WERI-Rb-1 (cell line): ENCODE measurements around the gene SLC45A1.

Experiments used
- DNase-seq: peaks from one replicate; pipeline ENCODE4 v3.0.0-alpha.2; 2020
- H3K27ac ChIP-seq: fragments of 250-450 bp; sonication (Bioruptor Pico); 2 replicates; pipeline ENCODE4 v1.5.1; 2020; ENCODE audit warnings: mild to moderate bottlenecking, moderate library complexity
- H3K27me3 ChIP-seq: fragments of 250-450 bp; sonication (Bioruptor Pico); 2 replicates; pipeline ENCODE4 v1.5.1; 2021; ENCODE audit warnings: mild to moderate bottlenecking, low read depth, moderate library complexity; ENCODE audit not compliant: insufficient read depth, severe bottlenecking
- H3K36me3 ChIP-seq: fragments of 250-450 bp; sonication (Bioruptor Pico); 2 replicates; pipeline ENCODE4 v1.5.1; 2020; ENCODE audit warnings: mild to moderate bottlenecking, moderate library complexity
- H3K4me3 ChIP-seq: 2 replicates; pipeline ENCODE4 v1.5.1; 2011; ENCODE audit warnings: low read depth, mild to moderate bottlenecking, control low read depth, low read length
- H3K9me3 ChIP-seq: fragments of 250-450 bp; sonication (Bioruptor Pico); 2 replicates; pipeline ENCODE4 v1.5.1; 2021; ENCODE audit warnings: mild to moderate bottlenecking, moderate library complexity; ENCODE audit not compliant: severe bottlenecking
- CTCF ChIP-seq: IDR thresholded peaks from 2 replicates; pipeline ENCODE4 v1.5.1; 2011; ENCODE audit warnings: low read depth, mild to moderate bottlenecking, control low read depth, inconsistent platforms, low read length

Gene SLC45A1

DNA sequence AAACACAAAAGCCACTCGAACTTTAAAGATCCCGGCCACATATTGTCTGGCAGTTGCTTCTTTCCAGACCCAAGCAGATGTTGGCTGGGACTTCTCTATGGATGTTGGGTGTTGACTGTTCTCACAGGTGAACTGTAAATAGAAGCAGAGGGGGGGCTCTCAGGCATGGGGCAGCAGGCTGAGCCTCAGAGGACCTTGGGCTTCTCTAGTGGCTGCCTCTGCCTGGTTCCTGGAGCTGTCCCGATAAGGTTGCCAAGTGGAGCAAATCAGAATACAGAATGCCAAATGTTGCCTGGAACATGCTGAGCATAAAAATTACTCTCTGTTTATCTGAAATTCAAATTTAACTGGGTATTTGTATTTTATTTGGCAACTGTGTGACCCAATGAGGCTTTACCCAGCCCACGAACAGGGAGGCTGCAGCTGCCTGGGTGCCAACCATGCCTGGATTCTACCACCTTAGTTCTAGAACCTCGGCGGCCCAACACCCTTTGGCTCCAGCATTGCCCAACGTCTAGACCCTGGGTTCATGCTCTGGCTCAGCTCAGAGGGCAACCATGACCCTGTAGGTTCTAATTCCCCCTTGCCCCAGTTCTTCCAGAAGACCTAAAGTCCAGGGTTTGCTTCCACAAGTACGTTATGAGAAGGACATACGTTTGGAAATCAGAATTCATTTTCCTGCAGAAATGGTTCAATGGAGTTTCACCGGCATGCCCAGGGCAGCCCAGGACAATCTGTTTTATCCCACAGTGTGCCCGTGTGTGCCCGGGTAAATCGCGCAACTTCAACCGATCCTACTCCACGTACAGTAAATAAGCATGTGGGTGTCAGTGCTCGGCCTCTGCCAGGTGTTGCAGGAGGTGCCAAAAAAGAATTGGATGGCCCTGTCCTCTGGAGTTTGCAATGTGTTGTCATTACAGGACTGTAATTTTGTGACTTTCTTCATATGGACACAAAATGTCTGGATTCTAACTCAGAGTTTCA, 5.4 kb upstream of the SLC45A1 start:
- Histone ChIP-seq H3K27me3 (no peaks in the 10 kb centered on the region), H3K27ac (no peak overlapping the region), H3K4me3 (no peak overlapping the region), H3K9me3 (no peaks in the 10 kb centered on the region), H3K36me3 (no peaks in the 10 kb centered on the region)
- TF ChIP-seq CTCF, result no peak
- DNase-seq, result no peak

- H3K27ac ChIP-seq, result no peak overlapping the region
- H3K9me3 ChIP-seq, result no peaks in the 10 kb centered on the region
- no peak for DNase-seq
Observed at GRCh38 chr1:8313231-8313630, 4.7 kb upstream of the SLC45A1 start.

GRCh38 chr1:8314346-8315280, 3.3 kb upstream of the SLC45A1 start:
- TF ChIP-seq CTCF, result peak; percentile 90
- DNase-seq, result peak; percentile 80
- no peak overlapping the region for H3K4me3 ChIP-seq
- no peaks in the 10 kb centered on the region for H3K36me3 ChIP-seq
- H3K27ac ChIP-seq, result no peak overlapping the region
- no peaks in the 10 kb centered on the region for H3K9me3 ChIP-seq
- H3K27me3 ChIP-seq, result no peaks in the 10 kb centered on the region

More at GRCh38 chr1:8313231-8313630, 4.7 kb upstream of the SLC45A1 start:
- H3K27me3 ChIP-seq, result no peaks in the 10 kb centered on the region
- H3K4me3 ChIP-seq, result no peak overlapping the region
- no peaks in the 10 kb centered on the region for H3K36me3 ChIP-seq
- TF ChIP-seq CTCF, result no peak

DNA sequence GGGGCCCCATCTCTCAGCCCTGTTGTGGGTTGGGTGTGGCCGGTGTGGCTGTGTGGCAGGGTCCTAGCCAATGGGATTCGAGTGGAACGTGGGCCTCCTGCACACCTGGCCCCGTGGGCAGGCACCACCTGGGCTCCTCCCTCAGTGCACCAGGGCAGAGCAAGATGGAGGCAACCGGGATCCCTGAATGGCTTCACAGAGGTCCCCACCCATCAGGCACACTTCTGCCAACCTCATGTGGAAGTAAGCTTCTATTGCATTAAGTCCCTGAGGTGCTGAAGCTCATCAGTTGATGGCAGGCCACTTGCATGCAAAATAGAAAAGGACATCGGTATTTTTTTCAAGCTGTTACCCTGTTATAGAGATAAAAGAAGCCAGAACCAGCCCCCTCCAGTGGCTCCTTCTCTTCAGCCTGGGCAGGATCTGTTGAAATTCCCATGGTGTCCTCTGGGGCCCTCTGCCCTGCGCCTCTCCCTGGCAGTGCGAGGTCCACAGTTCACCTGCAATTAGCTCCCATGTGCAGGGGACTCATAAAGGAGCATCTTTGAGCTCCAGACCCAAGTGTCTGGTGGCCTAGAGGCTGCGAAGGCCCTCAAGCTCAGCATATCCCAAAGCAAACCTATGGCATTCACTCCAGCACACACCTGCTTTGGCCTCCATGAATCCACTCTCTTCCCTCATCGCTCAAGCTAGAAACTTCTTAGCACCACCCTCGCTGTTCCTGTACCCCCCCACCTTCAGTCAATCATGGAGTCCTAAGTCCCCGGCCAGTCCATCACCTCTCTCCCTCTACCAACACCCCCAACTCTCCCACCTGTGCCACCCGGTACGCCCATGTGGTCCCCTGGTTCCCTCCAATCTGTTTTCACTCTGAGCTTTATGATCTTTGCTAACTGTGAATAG, 2.1 kb upstream of the SLC45A1 start:
- no peak for DNase-seq
- no peak overlapping the region for H3K4me3 ChIP-seq
- no peak for TF ChIP-seq CTCF
- H3K9me3 ChIP-seq, result no peaks in the 10 kb centered on the region
- no peak overlapping the region for H3K27ac ChIP-seq
- no peaks in the 10 kb centered on the region for H3K27me3 ChIP-seq
- H3K36me3 ChIP-seq, result no peaks in the 10 kb centered on the region

DNA sequence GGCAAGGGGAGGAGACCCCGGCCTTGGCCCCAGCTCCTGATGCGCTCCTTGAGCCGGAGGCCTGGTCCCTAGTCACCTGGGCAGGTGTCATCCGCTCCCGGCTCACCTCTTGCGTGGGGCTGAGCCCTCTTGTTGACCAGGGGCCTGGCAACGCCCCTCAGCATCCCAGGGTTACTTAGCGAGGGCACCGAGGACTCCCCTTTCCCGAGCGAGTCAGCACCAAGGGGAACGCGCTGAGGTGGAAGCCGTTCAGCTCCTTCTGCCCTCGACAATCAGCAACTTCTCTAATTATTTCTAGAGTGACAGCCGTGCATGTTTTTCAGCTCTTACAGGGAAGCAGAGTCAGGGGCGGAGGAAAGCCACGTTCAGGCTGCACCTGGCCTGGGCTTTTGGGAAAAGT, 522 bp downstream of the SLC45A1 start:
- no peak for DNase-seq
- no peak overlapping the region for H3K27ac ChIP-seq
- no peaks in the 10 kb centered on the region for H3K27me3 ChIP-seq
- no peak for TF ChIP-seq CTCF
- H3K4me3 ChIP-seq, result peak overlapping the region; percentile 60
- H3K9me3 ChIP-seq, result no peaks in the 10 kb centered on the region
- H3K36me3 ChIP-seq, result no peaks in the 10 kb centered on the region
